SK-N-SH (cell line): ENCODE data around the gene IGSF9B.

Experiments
- EZH2phosphoT487 ChIP-seq: fragments of 200-600 bp; sonication (generic); IDR thresholded peaks from 2 replicates; pipeline ENCODE4 v1.6.1; 2017; ENCODE audit warnings: low read depth, mixed run types, mild to moderate bottlenecking, antibody characterized with exemption, moderate library complexity, borderline replicate concordance
- FOXM1 ChIP-seq: IDR thresholded peaks from 2 replicates; pipeline ENCODE4 v1.4.0; 2012; ENCODE audit warnings: low read depth, mild to moderate bottlenecking
- POLR2AphosphoS5 ChIP-seq: IDR thresholded peaks from 2 replicates; pipeline ENCODE4 v1.6.1; 2012; ENCODE audit warnings: low read depth, low read length
- USF2 ChIP-seq: fragments of 150-350 bp; IDR thresholded peaks from 2 replicates; pipeline ENCODE4 v1.6.1; 2017; ENCODE audit warnings: antibody characterized with exemption, low read length, low read depth, borderline replicate concordance
- TF ChIP-seq, protein P1 (sequence below): fragments of 200-600 bp; sonication (generic); IDR thresholded peaks from 2 replicates; pipeline ENCODE4 v1.6.1; 2017; ENCODE audit warnings: antibody characterized with exemption, mild to moderate bottlenecking, moderate library complexity
- TF ChIP-seq, protein P2 (sequence below): IDR thresholded peaks from 2 replicates; pipeline ENCODE4 v1.4.0; 2012; ENCODE audit warnings: low read depth

GRCh38 chr11:133916784-133917440 is 39.9 kb downstream of the IGSF9B start:
- TF ChIP-seq POLR2AphosphoS5 (no peak), FOXM1 (no peak), USF2 (no peak), EZH2phosphoT487 (no peak)
- TF ChIP-seq, protein P1, sequence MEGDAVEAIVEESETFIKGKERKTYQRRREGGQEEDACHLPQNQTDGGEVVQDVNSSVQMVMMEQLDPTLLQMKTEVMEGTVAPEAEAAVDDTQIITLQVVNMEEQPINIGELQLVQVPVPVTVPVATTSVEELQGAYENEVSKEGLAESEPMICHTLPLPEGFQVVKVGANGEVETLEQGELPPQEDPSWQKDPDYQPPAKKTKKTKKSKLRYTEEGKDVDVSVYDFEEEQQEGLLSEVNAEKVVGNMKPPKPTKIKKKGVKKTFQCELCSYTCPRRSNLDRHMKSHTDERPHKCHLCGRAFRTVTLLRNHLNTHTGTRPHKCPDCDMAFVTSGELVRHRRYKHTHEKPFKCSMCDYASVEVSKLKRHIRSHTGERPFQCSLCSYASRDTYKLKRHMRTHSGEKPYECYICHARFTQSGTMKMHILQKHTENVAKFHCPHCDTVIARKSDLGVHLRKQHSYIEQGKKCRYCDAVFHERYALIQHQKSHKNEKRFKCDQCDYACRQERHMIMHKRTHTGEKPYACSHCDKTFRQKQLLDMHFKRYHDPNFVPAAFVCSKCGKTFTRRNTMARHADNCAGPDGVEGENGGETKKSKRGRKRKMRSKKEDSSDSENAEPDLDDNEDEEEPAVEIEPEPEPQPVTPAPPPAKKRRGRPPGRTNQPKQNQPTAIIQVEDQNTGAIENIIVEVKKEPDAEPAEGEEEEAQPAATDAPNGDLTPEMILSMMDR, result no peak
- TF ChIP-seq, protein P2, sequence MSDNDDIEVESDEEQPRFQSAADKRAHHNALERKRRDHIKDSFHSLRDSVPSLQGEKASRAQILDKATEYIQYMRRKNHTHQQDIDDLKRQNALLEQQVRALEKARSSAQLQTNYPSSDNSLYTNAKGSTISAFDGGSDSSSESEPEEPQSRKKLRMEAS, result no peak
